Fibroblast of lung (primary cell): ENCODE measurements around the gene CABP7. TPM values are rescaled to one million over a fixed set of nuclear protein-coding genes. Genes with fewer than 3 reads are reported as not detected.

Experiments used
- DNase-seq, 2 donors: peaks; one replicate each; pipeline versions ENCODE4 v3.0.0 to v3.0.0-alpha.2; 2010; ENCODE audit warnings: low read depth in 2 of 2
- H2AFZ ChIP-seq: 2 replicates; pipeline ENCODE4 v1.5.1; 2012; ENCODE audit warnings: low read length, control low read depth, inconsistent platforms
- H3K27ac ChIP-seq: 2 replicates; pipeline ENCODE4 v1.5.1; 2011; ENCODE audit warnings: low read length, control low read depth; ENCODE audit not compliant: insufficient read depth
- H3K27me3 ChIP-seq: 2 replicates; pipeline ENCODE4 v1.5.1; 2011; ENCODE audit warnings: mild to moderate bottlenecking, low read length; ENCODE audit not compliant: control insufficient read depth, insufficient read depth
- H3K36me3 ChIP-seq: 2 replicates; pipeline ENCODE4 v1.5.1; 2011; ENCODE audit warnings: low read length; ENCODE audit not compliant: control insufficient read depth, insufficient read depth
- H3K4me1 ChIP-seq: 2 replicates; pipeline ENCODE4 v1.5.1; 2011; ENCODE audit warnings: low read length; ENCODE audit not compliant: control insufficient read depth, insufficient read depth; ENCODE audit errors: extremely low read depth
- H3K4me2 ChIP-seq: 2 replicates; pipeline ENCODE4 v1.5.1; 2011; ENCODE audit warnings: low read length, control low read depth; ENCODE audit not compliant: insufficient read depth; ENCODE audit errors: extremely low read depth
- H3K4me3 ChIP-seq, 4 experiments: fragments of 200-600 bp in 1 of 4; sonication (generic) in 1 of 4; replicated peaks in 1 of 4; 2 replicates each; pipeline ENCODE4 v1.5.1; 2011 to 2016; ENCODE audit warnings: low read length in 4 of 4, low read depth in 3 of 4, mild to moderate bottlenecking in 3 of 4, control low read depth in 2 of 4, inconsistent platforms in 1 of 4, mixed read lengths in 1 of 4; ENCODE audit not compliant: insufficient read depth in 1 of 4; ENCODE audit errors: control extremely low read depth in 1 of 4
- H3K79me2 ChIP-seq: 2 replicates; pipeline ENCODE4 v1.5.1; 2012; ENCODE audit warnings: mild to moderate bottlenecking, low read length, inconsistent platforms; ENCODE audit not compliant: control insufficient read depth, insufficient read depth
- H3K9ac ChIP-seq: 2 replicates; pipeline ENCODE4 v1.5.1; 2011; ENCODE audit warnings: mild to moderate bottlenecking, low read length, control low read depth; ENCODE audit not compliant: insufficient read depth
- H3K9me3 ChIP-seq: 2 replicates; pipeline ENCODE4 v1.5.1; 2012; ENCODE audit warnings: low read depth, low read length; ENCODE audit not compliant: control insufficient read depth, insufficient read depth
- H4K20me1 ChIP-seq: 2 replicates; pipeline ENCODE4 v1.5.1; 2011; ENCODE audit warnings: low read length; ENCODE audit not compliant: control insufficient read depth, insufficient read depth; ENCODE audit errors: extremely low read depth
- EZH2 ChIP-seq: IDR thresholded peaks from 2 replicates; pipeline ENCODE4 v1.5.1; 2012; ENCODE audit warnings: low read length, control low read depth, mild to moderate bottlenecking; ENCODE audit errors: missing control alignments
- polyA plus RNA-seq, 2 donors: library from polyadenylated mRNA; depleted of rRNA in 1 of 2; stranded (reverse) in 1 of 2; unstranded in 1 of 2; fragments of >200 nt; gene quantifications; 2 replicates each; pipeline ENCODE4 v1.2.1, GENCODE V29; 2011 to 2012; ENCODE audit warnings: missing spikeins in 1 of 2
- total RNA-seq: library from RNA; depleted of rRNA; stranded (reverse); fragments of >200 nt; gene quantifications from 2 replicates; pipeline ENCODE4 v1.2.1, GENCODE V29; 2014
- TF ChIP-seq, protein P1 (sequence below), 2 donors: IDR thresholded peaks in 1 of 2; conservative IDR thresholded peaks in 1 of 2; 1 replicate in 1 of 2; 2 replicates in 1 of 2; pipeline ENCODE4 v1.5.1; 2011 to 2012; ENCODE audit warnings: low read length in 2 of 2, control low read depth in 1 of 2, inconsistent platforms in 1 of 2, low read depth in 1 of 2, mild to moderate bottlenecking in 1 of 2

Gene CABP7
- total and polyA plus RNA-seq, 2 donors (not counting 1 experiment from before 2014, with no cell fraction given), result not detected

DNA sequence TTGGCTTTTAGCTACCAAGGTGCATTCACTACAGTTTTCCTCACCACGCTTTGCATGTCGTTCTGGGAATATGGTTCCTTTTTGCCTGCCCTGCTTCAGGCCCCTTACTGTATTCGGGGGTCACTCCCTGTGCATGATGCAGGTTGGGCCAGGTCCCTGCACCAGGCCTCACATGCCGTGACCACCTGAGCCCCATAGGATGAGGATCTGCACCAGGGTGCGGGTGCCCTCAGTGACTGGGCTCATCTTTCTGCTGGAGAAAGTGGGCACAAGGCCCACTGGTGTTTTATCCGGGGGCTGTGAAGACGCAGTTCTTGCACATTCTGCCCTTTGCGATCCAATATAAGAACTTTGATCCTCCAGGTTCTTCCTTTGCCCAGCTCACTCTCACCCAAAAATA, 45.7 kb upstream of the CABP7 start:
- H3K79me2 ChIP-seq, result no peaks in the 10 kb centered on the region
- no peaks in the 10 kb centered on the region for H3K27me3 ChIP-seq
- H3K4me2 ChIP-seq, result no peak overlapping the region
- TF ChIP-seq EZH2, result no peak
- TF ChIP-seq, protein P1, sequence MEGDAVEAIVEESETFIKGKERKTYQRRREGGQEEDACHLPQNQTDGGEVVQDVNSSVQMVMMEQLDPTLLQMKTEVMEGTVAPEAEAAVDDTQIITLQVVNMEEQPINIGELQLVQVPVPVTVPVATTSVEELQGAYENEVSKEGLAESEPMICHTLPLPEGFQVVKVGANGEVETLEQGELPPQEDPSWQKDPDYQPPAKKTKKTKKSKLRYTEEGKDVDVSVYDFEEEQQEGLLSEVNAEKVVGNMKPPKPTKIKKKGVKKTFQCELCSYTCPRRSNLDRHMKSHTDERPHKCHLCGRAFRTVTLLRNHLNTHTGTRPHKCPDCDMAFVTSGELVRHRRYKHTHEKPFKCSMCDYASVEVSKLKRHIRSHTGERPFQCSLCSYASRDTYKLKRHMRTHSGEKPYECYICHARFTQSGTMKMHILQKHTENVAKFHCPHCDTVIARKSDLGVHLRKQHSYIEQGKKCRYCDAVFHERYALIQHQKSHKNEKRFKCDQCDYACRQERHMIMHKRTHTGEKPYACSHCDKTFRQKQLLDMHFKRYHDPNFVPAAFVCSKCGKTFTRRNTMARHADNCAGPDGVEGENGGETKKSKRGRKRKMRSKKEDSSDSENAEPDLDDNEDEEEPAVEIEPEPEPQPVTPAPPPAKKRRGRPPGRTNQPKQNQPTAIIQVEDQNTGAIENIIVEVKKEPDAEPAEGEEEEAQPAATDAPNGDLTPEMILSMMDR (conservative IDR thresholded peaks at IDR 0.05 in 1 of 2, IDR thresholded peaks at IDR 0.05 in 1 of 2; ENCODE audit: low read depth in 1 of 2, low read length in 2 of 2), result no peak
- no peaks in the 10 kb centered on the region for H4K20me1 ChIP-seq
- no peak overlapping the region for H3K27ac ChIP-seq
- no peaks in the 10 kb centered on the region for H3K4me1 ChIP-seq
- DNase-seq, result no peak
- peaks cover 28% of the 10 kb centered on the region for H3K36me3 ChIP-seq
- no peak overlapping the region for H3K4me3 ChIP-seq
- H2AFZ ChIP-seq, result no peak overlapping the region
- no peaks in the 10 kb centered on the region for H3K9me3 ChIP-seq
- H3K9ac ChIP-seq, result no peak overlapping the region

DNA sequence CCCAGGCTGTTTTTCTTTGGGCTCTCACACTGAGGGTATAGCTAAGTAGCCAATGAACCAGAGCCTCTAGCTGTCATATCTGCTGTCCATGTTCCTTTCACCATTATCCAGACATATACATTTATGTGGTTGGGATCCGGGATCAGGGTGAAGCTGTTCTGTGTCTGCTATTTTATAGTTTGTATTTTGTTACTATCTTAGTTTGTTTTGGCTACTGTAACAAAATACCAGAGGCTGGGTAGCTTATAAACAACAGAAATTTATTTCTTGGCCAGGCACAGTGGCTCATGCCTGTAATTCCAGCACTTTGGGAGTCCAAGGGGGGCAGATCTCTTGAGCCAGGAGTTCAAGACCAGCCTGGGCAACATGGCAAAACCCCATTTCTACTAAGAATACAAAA, 40.5 kb upstream of the CABP7 start:
- H3K36me3 ChIP-seq, result peaks cover 25% of the 10 kb centered on the region

DNA sequence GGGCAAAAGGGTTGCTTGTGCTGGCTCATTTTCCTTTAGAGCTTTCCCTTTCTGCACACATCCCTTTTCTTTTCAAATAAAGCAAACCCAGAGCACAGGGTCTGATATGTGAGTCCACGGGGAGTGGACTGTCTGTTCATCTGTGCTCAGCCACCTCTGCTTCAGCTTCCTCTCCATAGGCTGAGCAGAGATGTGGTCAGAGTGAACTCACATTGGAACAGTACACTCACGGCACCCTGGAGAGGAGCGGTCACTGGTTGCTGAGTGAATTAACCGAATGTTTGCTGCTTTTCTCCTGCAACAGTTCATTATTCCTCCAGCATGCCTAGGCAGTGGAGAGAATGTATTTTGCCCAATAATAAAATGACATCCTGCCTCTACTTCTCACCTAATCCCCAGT, 36.3 kb upstream of the CABP7 start:
- no peak overlapping the region for H2AFZ ChIP-seq
- peaks cover 19% of the 10 kb centered on the region for H3K36me3 ChIP-seq

More for the DNA sequence above, 40.5 kb upstream of the CABP7 start:
- no peak for TF ChIP-seq EZH2
- TF ChIP-seq, protein P1 (conservative IDR thresholded peaks at IDR 0.05 in 1 of 2, IDR thresholded peaks at IDR 0.05 in 1 of 2; ENCODE audit: low read depth in 1 of 2, low read length in 2 of 2), result no peak
- Histone ChIP-seq H3K4me3 (no peak overlapping the region), H3K79me2 (no peaks in the 10 kb centered on the region), H3K9ac (no peak overlapping the region), H3K27me3 (no peaks in the 10 kb centered on the region), H2AFZ (no peak overlapping the region), H4K20me1 (no peaks in the 10 kb centered on the region), H3K4me1 (no peaks in the 10 kb centered on the region), H3K4me2 (no peak overlapping the region), H3K9me3 (no peaks in the 10 kb centered on the region), H3K27ac (no peak overlapping the region)
- DNase-seq, result no peak

More for the DNA sequence above, 36.3 kb upstream of the CABP7 start:
- no peaks in the 10 kb centered on the region for H3K79me2 ChIP-seq
- H3K27me3 ChIP-seq, result no peaks in the 10 kb centered on the region
- DNase-seq, result no peak
- no peaks in the 10 kb centered on the region for H4K20me1 ChIP-seq
- H3K27ac ChIP-seq, result no peak overlapping the region
- H3K4me1 ChIP-seq, result no peaks in the 10 kb centered on the region
- no peak overlapping the region for H3K4me2 ChIP-seq
- no peak overlapping the region for H3K4me3 ChIP-seq
- no peaks in the 10 kb centered on the region for H3K9me3 ChIP-seq
- H3K9ac ChIP-seq, result no peak overlapping the region
- TF ChIP-seq, protein P1 (conservative IDR thresholded peaks at IDR 0.05 in 1 of 2, IDR thresholded peaks at IDR 0.05 in 1 of 2; ENCODE audit: low read depth in 1 of 2, low read length in 2 of 2), result no peak
